Spinal cord (tissue), 10 donors: ENCODE results near the gene HGFAC. TPM values are rescaled to one million over a fixed set of nuclear protein-coding genes. Genes with fewer than 3 reads are reported as not detected.

Experiments
- DNase-seq, 6 donors: peaks; one replicate each; pipeline versions ENCODE4 v3.0.0 to v3.0.0-alpha.2; 2013 to 2015; ENCODE audit warnings: low spot score in 6 of 6, low read depth in 4 of 6
- H3K27ac ChIP-seq: one replicate; pipeline ENCODE4 v1.5.1; 2013; ENCODE audit warnings: low read depth, low read length, control low read depth
- H3K27me3 ChIP-seq: one replicate; pipeline ENCODE4 v1.6.1; 2013; ENCODE audit warnings: low read length; ENCODE audit not compliant: control insufficient read depth, insufficient read depth
- H3K36me3 ChIP-seq: one replicate; pipeline ENCODE4 v1.6.1; 2013; ENCODE audit warnings: low read length; ENCODE audit not compliant: control insufficient read depth, insufficient read depth
- H3K4me1 ChIP-seq: one replicate; pipeline ENCODE4 v1.6.1; 2013; ENCODE audit warnings: low read length; ENCODE audit not compliant: control insufficient read depth, insufficient read depth
- H3K4me3 ChIP-seq: one replicate; pipeline ENCODE4 v1.5.1; 2013; ENCODE audit warnings: low read depth, low read length, control low read depth
- H3K9me3 ChIP-seq: one replicate; pipeline ENCODE4 v1.6.1; 2013; ENCODE audit warnings: low read length; ENCODE audit not compliant: control insufficient read depth, insufficient read depth
- WGBS: methylation state at CpG from one replicate; pipeline ENCODE4 v1.1.5; 2013; ENCODE audit warnings: missing lambda C conversion rate; ENCODE audit not compliant: insufficient coverage; 5-methylcytosine and 5-hydroxymethylcytosine counted together
- polyA plus RNA-seq, 2 donors: library from polyadenylated mRNA; unstranded; fragments of 120-200 nt; gene quantifications; one replicate each; pipeline ENCODE4 v1.2.1, GENCODE V29; 2013; ENCODE audit not compliant: insufficient read length in 2 of 2
- total RNA-seq, 2 donors: library from RNA; depleted of rRNA in 1 of 2; stranded (reverse); fragments of 120-200 nt in 1 of 2; fragments of >200 nt in 1 of 2; gene quantifications; one replicate each; pipeline versions ENCODE4 v1.2.3 to v1.2.4, GENCODE V29; 2013 to 2014
- donor health status: healthy.

The HGFAC gene
- total and polyA plus RNA-seq, 4 donors: 0.40 to 6.1 (median 3.5) TPM

DNA sequence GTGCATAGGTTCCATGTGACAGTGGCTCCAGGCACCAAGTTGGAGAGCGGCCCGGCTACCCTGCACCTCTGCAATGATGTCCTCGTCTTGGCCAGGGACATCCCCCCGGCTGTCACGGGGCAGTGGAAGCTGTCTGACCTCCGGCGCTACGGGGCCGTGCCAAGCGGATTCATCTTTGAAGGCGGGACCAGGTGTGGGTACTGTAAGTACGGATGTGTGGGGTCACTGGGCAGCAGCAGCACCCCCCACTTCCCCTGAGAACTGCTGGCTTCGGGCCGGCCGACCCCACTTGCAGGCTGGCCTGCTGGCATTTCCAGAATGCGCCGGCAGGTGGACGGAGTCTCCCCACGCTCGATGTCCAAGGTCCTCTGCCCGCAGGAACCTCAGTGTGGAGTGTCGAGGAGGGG is 34.6 kb downstream of the HGFAC start:
- peaks cover 10% of the 10 kb centered on the region for H3K36me3 ChIP-seq
- peaks cover 2% of the 10 kb centered on the region for H3K27me3 ChIP-seq
- WGBS: 90% methylated on average over 14 of the region's 22 CpGs
- no peak for DNase-seq
- H3K4me1 ChIP-seq: peaks cover 42% of the 10 kb centered on the region
- H3K27ac ChIP-seq: no peak overlapping the region
- no peaks in the 10 kb centered on the region for H3K9me3 ChIP-seq
- no peak overlapping the region for H3K4me3 ChIP-seq

DNA sequence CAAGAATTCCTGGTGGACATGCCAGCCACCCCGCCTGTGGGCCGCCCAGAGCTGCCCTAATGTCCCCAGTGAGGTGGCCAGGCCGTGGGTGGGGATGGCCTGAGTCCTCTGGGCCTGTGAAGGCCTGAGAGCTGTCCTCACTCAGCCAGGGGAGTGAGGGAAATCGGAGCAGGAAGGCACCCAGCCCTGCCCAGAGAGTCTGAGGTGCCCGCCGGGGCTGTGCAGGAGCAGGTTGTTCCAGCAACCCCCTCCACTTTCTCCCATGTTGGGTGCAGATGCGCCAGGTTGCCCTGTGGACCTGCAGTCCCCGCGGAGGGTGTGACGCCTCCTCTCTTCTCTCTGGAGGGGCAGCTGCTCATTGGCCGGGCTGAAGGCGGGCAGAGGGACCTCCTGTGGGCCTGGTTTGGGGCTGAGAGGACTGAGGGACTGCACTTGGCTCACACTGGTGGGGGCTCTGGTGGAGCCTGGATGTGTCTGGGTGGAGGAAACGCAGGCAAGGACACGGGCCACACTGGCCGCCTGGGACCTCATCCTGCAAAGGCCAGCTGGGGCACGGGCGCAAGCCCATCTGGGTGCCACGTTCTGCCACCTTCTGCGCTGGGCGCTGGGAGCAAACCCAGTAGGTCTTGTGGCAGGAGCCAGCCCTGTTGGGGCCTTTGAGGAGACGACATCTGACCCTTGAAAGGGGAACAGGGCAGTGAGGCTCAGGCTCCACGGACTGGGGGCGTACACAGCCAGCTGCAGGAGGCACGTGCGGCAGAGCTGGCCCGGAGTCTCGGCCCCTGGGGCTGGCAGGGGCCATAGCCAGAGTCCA is 35.4 kb downstream of the HGFAC start:
- DNase-seq: no peak
- 85% methylated on average over 23 of the region's 27 CpGs for WGBS
- H3K36me3 ChIP-seq: peaks cover 10% of the 10 kb centered on the region
- no peaks in the 10 kb centered on the region for H3K9me3 ChIP-seq
- peaks cover 2% of the 10 kb centered on the region for H3K27me3 ChIP-seq
- H3K27ac ChIP-seq: no peak overlapping the region
- no peak overlapping the region for H3K4me3 ChIP-seq
- peaks cover 42% of the 10 kb centered on the region for H3K4me1 ChIP-seq

DNA sequence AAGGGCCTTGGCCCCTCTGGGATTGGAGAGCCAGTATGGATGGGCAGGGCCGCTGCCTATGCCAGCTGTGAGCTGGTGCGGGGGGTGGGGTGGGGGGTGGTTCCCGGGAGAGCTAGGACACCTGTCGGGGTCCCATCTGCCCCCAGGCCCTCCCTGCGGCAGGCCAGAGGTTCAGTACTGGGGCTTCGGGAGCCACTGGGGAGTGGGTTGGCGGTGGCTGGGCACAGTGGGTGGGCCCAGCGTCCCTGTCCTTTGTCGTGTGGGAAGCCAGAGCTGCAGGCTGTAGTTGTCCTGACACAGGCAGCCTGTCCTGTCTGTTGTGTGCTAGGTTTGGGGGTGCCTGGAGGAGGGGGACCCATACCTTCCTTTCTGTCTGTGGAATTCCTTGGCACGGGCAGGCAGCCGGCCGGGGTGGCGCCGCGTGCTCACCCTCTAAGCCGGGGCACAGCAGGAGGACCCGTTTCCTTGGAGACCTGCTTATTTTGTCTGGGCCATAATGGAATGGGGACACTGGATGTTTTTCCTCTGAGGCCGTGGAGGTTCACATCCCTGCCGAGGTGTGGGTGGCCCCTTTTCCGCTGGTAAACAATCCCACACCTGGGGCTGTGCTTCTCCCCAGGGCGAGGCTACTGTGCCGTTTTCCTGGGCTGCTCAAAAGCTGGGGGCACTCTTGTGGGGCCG is 36.1 kb downstream of the HGFAC start:
- Histone ChIP-seq H3K9me3 (no peaks in the 10 kb centered on the region), H3K36me3 (peaks cover 10% of the 10 kb centered on the region), H3K27ac (no peak overlapping the region), H3K4me1 (peaks cover 41% of the 10 kb centered on the region), H3K4me3 (no peak overlapping the region), H3K27me3 (peaks cover 7% of the 10 kb centered on the region)
- WGBS: 31% methylated on average over 23 of the region's 23 CpGs
- DNase-seq: peak in 1 of 6 donors; percentile 28

DNA sequence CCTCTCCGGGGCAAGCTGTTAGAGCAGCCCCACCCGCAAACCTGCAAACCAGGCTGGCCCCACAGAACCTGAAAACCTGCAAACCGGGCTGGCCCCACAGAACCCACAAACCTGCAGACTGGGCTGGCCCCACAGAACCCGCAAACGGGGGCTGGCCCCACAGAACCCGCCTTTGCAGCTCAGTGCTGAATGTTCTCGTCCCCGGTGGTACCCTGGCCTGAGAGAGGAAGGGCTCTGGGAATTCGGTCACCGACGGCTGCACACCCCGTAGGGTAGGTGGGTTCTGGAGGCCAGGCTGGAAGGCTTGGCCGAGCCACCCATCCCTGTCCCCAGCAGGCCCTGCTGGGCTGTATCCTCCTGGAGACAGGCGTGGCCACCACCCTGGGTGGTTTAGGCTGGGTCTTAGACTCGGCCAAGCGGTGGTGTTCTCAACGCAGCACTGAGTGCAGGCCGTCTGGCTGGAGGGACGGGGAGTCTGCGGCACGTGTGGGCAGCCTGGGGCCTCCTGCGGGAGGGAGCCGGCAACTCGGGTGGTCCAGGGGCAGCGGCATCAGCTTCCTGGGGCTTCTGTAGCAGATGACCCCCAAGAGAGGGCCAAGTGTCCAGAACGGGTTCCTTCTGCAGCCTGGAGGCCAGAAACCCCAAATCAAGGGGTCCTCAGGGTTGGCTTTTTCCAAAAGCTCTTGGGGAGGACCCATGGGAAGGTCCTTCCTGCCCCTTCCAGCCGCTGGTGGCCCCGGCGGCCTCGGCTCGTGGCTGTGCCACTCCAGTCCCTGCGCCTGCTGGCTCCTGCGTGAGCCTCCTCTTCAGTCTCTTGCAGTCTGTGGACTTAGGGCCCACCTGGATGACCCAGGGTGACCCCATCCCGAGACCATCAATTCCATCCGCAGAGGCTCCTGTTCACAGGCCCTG is 36.9 kb downstream of the HGFAC start:
- H3K4me3 ChIP-seq: no peak overlapping the region
- H3K27me3 ChIP-seq: peaks cover 12% of the 10 kb centered on the region
- no peaks in the 10 kb centered on the region for H3K9me3 ChIP-seq
- DNase-seq: no peak
- 87% methylated on average over 35 of the region's 35 CpGs for WGBS
- H3K27ac ChIP-seq: no peak overlapping the region
- H3K36me3 ChIP-seq: peaks cover 6% of the 10 kb centered on the region
- peaks cover 39% of the 10 kb centered on the region for H3K4me1 ChIP-seq

DNA sequence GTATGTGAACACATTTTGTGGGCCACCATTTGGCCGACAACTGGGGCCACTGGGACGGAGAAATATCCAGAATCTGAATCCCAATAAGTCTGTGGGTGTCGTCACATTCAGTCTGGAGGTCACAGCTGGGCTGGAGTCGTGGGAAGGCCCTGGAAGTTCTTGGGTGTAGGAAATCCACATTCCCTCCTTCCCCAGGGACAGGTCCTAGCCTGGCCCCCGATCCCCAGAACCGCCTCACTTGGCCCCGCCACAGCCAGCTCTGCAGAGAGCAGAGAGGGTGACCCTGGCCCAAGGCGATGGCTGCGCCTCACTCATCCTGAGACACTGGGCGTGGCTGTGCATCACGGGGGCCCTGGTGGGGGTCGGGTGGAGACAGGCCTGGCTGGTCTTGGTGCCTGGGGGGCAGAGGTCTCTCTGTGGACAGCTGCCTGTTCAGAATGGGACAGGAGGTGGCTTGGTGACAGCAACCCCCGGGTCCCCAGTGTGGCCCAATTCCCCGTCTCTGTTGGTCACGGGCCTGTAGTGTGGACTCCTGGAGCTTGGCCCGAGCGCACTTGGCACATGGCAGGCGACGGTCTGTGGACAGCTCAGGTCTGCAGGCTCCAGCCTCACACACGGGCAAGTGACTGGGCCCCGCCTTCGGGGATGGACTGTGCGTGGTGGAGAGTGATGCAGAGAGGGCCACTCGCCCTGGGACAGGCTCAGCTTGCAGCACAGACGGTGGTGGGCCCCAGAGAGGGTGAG is 37.8 kb downstream of the HGFAC start:
- DNase-seq: no peak
- H3K27me3 ChIP-seq: peaks cover 19% of the 10 kb centered on the region
- no peaks in the 10 kb centered on the region for H3K9me3 ChIP-seq
- no peak overlapping the region for H3K4me3 ChIP-seq
- 83% methylated on average over 23 of the region's 25 CpGs for WGBS
- no peak overlapping the region for H3K27ac ChIP-seq
- H3K4me1 ChIP-seq: peaks cover 39% of the 10 kb centered on the region
- peaks cover 6% of the 10 kb centered on the region for H3K36me3 ChIP-seq

DNA sequence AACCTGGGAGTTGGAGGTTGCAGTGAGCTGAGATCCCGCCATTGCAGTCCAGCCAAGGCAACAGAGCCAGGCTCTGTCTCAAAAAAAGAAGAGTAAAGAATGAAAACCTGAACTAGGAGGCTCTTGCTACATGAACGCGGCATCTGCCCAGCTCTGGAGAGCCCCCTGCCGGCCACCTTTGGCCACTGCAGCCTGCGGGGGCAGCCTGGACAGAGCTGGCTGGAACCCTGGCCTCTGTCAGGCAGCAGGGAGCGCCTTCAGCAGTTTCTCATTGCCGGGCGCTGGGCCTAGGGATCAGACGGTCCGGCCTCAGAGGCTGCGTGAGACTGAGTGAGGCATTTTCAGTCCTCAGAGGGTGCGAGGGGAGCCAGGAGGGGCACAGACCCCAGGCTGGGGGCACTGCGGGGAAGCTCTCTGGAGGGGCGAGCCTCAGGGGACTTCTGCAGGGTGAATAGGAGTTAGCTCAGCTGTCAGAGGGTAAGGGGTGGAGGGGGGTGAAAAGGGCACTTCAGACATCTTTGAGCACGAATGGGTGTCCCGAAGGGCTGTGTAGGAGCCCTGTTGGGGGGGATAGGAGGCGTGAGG is 38.9 kb downstream of the HGFAC start:
- Histone ChIP-seq H3K4me1 (peaks cover 50% of the 10 kb centered on the region), H3K4me3 (no peak overlapping the region), H3K36me3 (peaks cover 6% of the 10 kb centered on the region), H3K27me3 (peaks cover 19% of the 10 kb centered on the region), H3K9me3 (no peaks in the 10 kb centered on the region), H3K27ac (no peak overlapping the region)
- DNase-seq: peak in 5 of 6 donors; percentile 31 to 85 (median 53)
- 12% methylated on average over 17 of the region's 17 CpGs for WGBS

DNA sequence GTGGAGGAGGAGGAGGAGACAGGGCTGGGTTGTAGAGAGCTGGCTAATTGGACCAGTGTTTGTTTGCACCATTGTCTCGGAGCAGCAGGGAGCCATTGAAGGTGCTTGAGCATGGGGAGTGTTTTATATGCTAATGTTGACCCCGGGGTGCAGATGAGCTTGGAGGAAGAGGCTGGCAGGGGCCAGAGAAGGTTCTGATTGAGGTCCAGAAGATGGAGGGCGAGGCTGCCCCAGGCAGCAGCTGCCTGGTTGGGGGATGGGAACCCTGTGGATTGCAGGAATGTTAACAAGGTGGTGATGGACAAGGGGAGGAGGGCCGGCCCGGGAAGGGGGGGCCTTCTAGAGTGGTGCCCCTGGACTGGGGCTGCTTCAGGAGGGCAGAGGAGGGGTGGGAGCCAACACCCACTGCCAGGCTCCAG is 39.4 kb downstream of the HGFAC start:
- H3K9me3 ChIP-seq: no peaks in the 10 kb centered on the region
- no peak for DNase-seq
- H3K36me3 ChIP-seq: peaks cover 10% of the 10 kb centered on the region
- peaks cover 19% of the 10 kb centered on the region for H3K27me3 ChIP-seq
- peaks cover 55% of the 10 kb centered on the region for H3K4me1 ChIP-seq
- 23% methylated on average over 5 of the region's 5 CpGs for WGBS
- no peak overlapping the region for H3K4me3 ChIP-seq
- H3K27ac ChIP-seq: no peak overlapping the region

DNA sequence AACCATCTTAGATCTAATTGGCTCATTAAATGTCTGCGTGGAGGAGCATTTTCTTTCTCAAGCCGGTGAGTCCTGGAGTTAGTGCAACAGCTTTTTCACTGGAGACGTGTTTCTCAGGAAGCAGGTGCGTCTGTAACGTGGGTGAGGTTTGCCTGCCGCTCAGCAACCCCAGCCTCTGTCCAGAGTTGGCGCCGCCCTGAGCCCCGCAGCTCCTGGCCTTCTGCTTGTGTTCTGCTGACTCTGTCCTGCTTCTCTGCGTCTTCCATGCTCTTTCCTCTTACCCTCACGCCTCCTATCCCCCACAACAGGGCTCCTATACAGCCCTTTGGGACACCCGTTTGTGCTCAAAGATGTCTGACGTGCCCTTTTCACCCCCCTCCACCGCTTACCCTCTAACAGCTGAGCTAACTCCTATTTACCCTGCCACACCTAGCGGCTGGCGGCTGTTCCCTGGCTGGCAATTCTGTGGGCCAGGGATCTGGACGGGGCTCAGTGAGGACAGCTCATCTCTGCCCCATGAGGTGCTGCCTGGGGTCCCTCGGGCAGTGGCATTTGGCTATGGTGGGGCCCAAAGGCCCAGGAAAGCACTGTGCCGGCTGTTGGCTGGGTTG is 40.1 kb downstream of the HGFAC start:
- no peak for DNase-seq
- H3K36me3 ChIP-seq: peaks cover 10% of the 10 kb centered on the region
- H3K27ac ChIP-seq: no peak overlapping the region
- H3K4me3 ChIP-seq: no peak overlapping the region
- no peaks in the 10 kb centered on the region for H3K9me3 ChIP-seq
- WGBS: 62% methylated on average over 19 of the region's 19 CpGs
- peaks cover 63% of the 10 kb centered on the region for H3K4me1 ChIP-seq
- peaks cover 19% of the 10 kb centered on the region for H3K27me3 ChIP-seq
